Activated gamma-delta T cell treated with Interleukin-2 at 50 U/mL for 16 hours (primary cell): ENCODE results near the gene TMEM231.
"Not testable (repeated sequence)": the region's sequence is repeated elsewhere in the genome, so short reads cannot be mapped to it uniquely, and the experiment has no call there.

Source experiments
- DNase-seq: peaks from one replicate; pipeline ENCODE4 v3.0.0-alpha.2; 2020

The TMEM231 gene

GRCh38 chr16:75529056-75529905, 26.8 kb downstream of the TMEM231 start:
- no peak for DNase-seq

- DNase-seq = no peak
Observed at GRCh38 chr16:75527825-75528299, 28.2 kb downstream of the TMEM231 start.

GRCh38 chr16:75526032-75526790, 29.8 kb downstream of the TMEM231 start:
- no peak for DNase-seq

- no peak for DNase-seq
Observed at GRCh38 chr16:75519175-75519574, 36.9 kb downstream of the TMEM231 start.

- DNase-seq = peak; percentile 21
Observed at GRCh38 chr16:75516189-75516966, 39.7 kb downstream of the TMEM231 start.

GRCh38 chr16:75514296-75514695, 41.8 kb downstream of the TMEM231 start:
- DNase-seq = no peak

GRCh38 chr16:75506574-75506973, 49.5 kb downstream of the TMEM231 start:
- DNase-seq = no peak

GRCh38 chr16:75506107-75506506, 49.9 kb downstream of the TMEM231 start:
- no peak for DNase-seq

- DNase-seq = no peak
Observed at GRCh38 chr16:75503801-75504200, 52.3 kb downstream of the TMEM231 start.

- DNase-seq = no peak
Observed at GRCh38 chr16:75502916-75503605, 53.0 kb downstream of the TMEM231 start.

GRCh38 chr16:75501820-75502219, 54.2 kb downstream of the TMEM231 start:
- not testable (repeated sequence) for DNase-seq

- no peak for DNase-seq
Observed at GRCh38 chr16:75501359-75501758, 54.7 kb downstream of the TMEM231 start.

GRCh38 chr16:75498605-75499322, 57.3 kb downstream of the TMEM231 start:
- DNase-seq = not testable (repeated sequence)

- no peak for DNase-seq
Observed at GRCh38 chr16:75497558-75497957, 58.5 kb downstream of the TMEM231 start.

- no peak for DNase-seq
Observed at GRCh38 chr16:75495076-75495674, 60.9 kb downstream of the TMEM231 start, which contains the start of gene CHST6. Gene CHST6 (minus strand): TSS chr16:75495441. CDS start chr16:75479828, 15,613 bp downstream.

- no peak for DNase-seq
Observed at GRCh38 chr16:75494661-75495075, 61.4 kb downstream of the TMEM231 start.

GRCh38 chr16:75494184-75494583, 61.9 kb downstream of the TMEM231 start:
- no peak for DNase-seq

- no peak for DNase-seq
Observed at GRCh38 chr16:75491876-75492275, 64.2 kb downstream of the TMEM231 start.

- DNase-seq = no peak
Observed at GRCh38 chr16:75488322-75488721, 67.7 kb downstream of the TMEM231 start.
